Measurements from ENCODE around the gene HOXD4.

HOXD4 gene

GRCh38 chr2:176124110-176124946 is 27.0 kb upstream of the HOXD4 start:
- no peaks in the 10 kb centered on the region for H3K36me3 ChIP-seq (ENCODE audit: control insufficient read depth, low read length)
- TF ChIP-seq CTCF (IDR thresholded peaks at IDR 0.05; ENCODE audit: low read depth, low read length, poor library complexity, severe bottlenecking) (no peak), EZH2phosphoT487 (IDR thresholded peaks at IDR 0.05; ENCODE audit: borderline replicate concordance, low read length) (no peak)
- H3K4me3 ChIP-seq (ENCODE audit: low read length) = no peak overlapping the region
- H3K27me3 ChIP-seq (ENCODE audit: control insufficient read depth, low read length) = peaks cover 14% of the 10 kb centered on the region; the same call in 1 of the 2 replicates
- no peak overlapping the region for H3K27ac ChIP-seq (ENCODE audit: low read depth, low read length)
- no peaks in the 10 kb centered on the region for H3K9me3 ChIP-seq (ENCODE audit: control insufficient read depth, insufficient read depth, low read length)
- H3K79me2 ChIP-seq (ENCODE audit: control insufficient read depth, low read length) = no peaks in the 10 kb centered on the region
- no peaks in the 10 kb centered on the region for H3K9me2 ChIP-seq (replicated peaks; ENCODE audit: control insufficient read depth, low read length)
- no peak overlapping the region for H3K4me2 ChIP-seq (ENCODE audit: low read length)
- H3K4me1 ChIP-seq (ENCODE audit: control insufficient read depth, low read length) = no peaks in the 10 kb centered on the region
- no peaks in the 10 kb centered on the region for H4K20me1 ChIP-seq (ENCODE audit: control insufficient read depth, insufficient read depth, low read depth, low read length)
- no peaks in the 10 kb centered on the region for H3F3A ChIP-seq (ENCODE audit: control insufficient read depth, insufficient read depth)

GRCh38 chr2:176124947-176125771 is 26.2 kb upstream of the HOXD4 start:
- no peak overlapping the region for H3K4me2 ChIP-seq (ENCODE audit: low read length)
- H3K4me1 ChIP-seq (ENCODE audit: control insufficient read depth, low read length) = no peaks in the 10 kb centered on the region
- H3F3A ChIP-seq (ENCODE audit: control insufficient read depth, insufficient read depth) = no peaks in the 10 kb centered on the region
- no peaks in the 10 kb centered on the region for H3K36me3 ChIP-seq (ENCODE audit: control insufficient read depth, low read length)
- H3K27ac ChIP-seq (ENCODE audit: low read depth, low read length) = no peak overlapping the region
- H3K27me3 ChIP-seq (ENCODE audit: control insufficient read depth, low read length) = peaks cover 14% of the 10 kb centered on the region; the same call in 1 of the 2 replicates
- no peaks in the 10 kb centered on the region for H3K9me3 ChIP-seq (ENCODE audit: control insufficient read depth, insufficient read depth, low read length)
- H3K79me2 ChIP-seq (ENCODE audit: control insufficient read depth, low read length) = no peaks in the 10 kb centered on the region
- H3K4me3 ChIP-seq (ENCODE audit: low read length) = no peak overlapping the region
- H4K20me1 ChIP-seq (ENCODE audit: control insufficient read depth, insufficient read depth, low read depth, low read length) = no peaks in the 10 kb centered on the region
- TF ChIP-seq CTCF (IDR thresholded peaks at IDR 0.05; ENCODE audit: low read depth, low read length, poor library complexity, severe bottlenecking) (no peak), EZH2phosphoT487 (IDR thresholded peaks at IDR 0.05; ENCODE audit: borderline replicate concordance, low read length) (no peak)
- no peaks in the 10 kb centered on the region for H3K9me2 ChIP-seq (replicated peaks; ENCODE audit: control insufficient read depth, low read length)

DNA sequence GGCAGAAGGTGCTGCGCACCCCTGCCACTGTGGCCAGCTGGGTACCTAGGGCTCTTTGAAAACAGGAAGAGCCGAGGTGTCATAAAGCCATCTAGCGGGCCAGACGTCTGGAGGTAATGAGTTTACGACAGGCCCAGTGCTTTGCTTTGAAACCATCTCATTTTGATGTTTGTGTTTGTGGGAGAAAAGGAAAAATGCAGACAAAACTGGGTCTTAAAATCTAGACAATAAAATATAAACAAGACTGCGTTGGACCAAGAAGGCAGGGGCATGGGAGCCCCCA is 25.6 kb upstream of the HOXD4 start:
- Histone ChIP-seq H3K27ac (ENCODE audit: low read depth, low read length) (no peak overlapping the region), H3K27me3 (ENCODE audit: control insufficient read depth, low read length) (peaks cover 11% of the 10 kb centered on the region; the same call in 1 of the 2 replicates), H3K36me3 (ENCODE audit: control insufficient read depth, low read length) (no peaks in the 10 kb centered on the region), H3K4me2 (ENCODE audit: low read length) (no peak overlapping the region), H3K9me3 (ENCODE audit: control insufficient read depth, insufficient read depth, low read length) (no peaks in the 10 kb centered on the region), H3K4me3 (ENCODE audit: low read length) (no peak overlapping the region), H3K79me2 (ENCODE audit: control insufficient read depth, low read length) (no peaks in the 10 kb centered on the region), H3K4me1 (ENCODE audit: control insufficient read depth, low read length) (no peaks in the 10 kb centered on the region), H3F3A (ENCODE audit: control insufficient read depth, insufficient read depth) (no peaks in the 10 kb centered on the region), H4K20me1 (ENCODE audit: control insufficient read depth, insufficient read depth, low read depth, low read length) (no peaks in the 10 kb centered on the region), H3K9me2 (replicated peaks; ENCODE audit: control insufficient read depth, low read length) (no peaks in the 10 kb centered on the region)
- no peak for TF ChIP-seq EZH2phosphoT487 (IDR thresholded peaks at IDR 0.05; ENCODE audit: borderline replicate concordance, low read length)
- TF ChIP-seq CTCF (IDR thresholded peaks at IDR 0.05; ENCODE audit: low read depth, low read length, poor library complexity, severe bottlenecking) = no peak
